GM12878 (cell line): Measurements from ENCODE around the gene SRBD1. TPM values are rescaled to one million over a fixed set of nuclear protein-coding genes. Genes with fewer than 3 reads are reported as not detected.

Experiments
- ATAC-seq: fragments of 200-7000 bp; cut with Tn5 transposase; 3 replicates; pipeline ENCODE4 v1.9.1; 2020; ENCODE audit warnings: mild to moderate bottlenecking, moderate library complexity
- BruUV-seq: library from RNA; stranded (reverse); fragments of 400-500 nt; replicated peaks from 2 replicates; lab custom pipeline; 2021; lab: Mats Ljungman, UMichigan
- CTCF ChIA-PET: fragments of 300-600 bp; sonication (Branson Sonifier 250); formaldehyde crosslinking; extraction: SDS; loops from one replicate; lab custom pipeline; 2021; ENCODE audit warnings: inconsistent platforms; lab: Yijun Ruan, JAX
- POLR2A ChIA-PET: fragments of 350-600 bp; formaldehyde crosslinking; extraction: SDS; loops from one replicate; lab custom pipeline; 2021; ENCODE audit warnings: inconsistent platforms; lab: Charles Lee
- RAD21 ChIA-PET: fragments of 300-600 bp; sonication (Branson Sonifier 250); formaldehyde crosslinking; loops from one replicate; lab custom pipeline; 2023; ENCODE audit warnings: antibody characterized with exemption; ENCODE audit not compliant: unreplicated experiment; lab: Charles Lee
- SMC1A ChIA-PET: fragments of 300-600 bp; sonication (Branson Sonifier 250); formaldehyde crosslinking; loops from one replicate; lab custom pipeline; 2023; ENCODE audit not compliant: unreplicated experiment, uncharacterized antibody; lab: Charles Lee
- DNase-seq: peaks from one replicate; pipeline ENCODE4 v3.0.0-alpha.2; 2011; ENCODE audit warnings: low read depth, low spot score
- FAIRE-seq: peaks from 3 replicates; lab custom pipeline; 2011; peaks lifted over from hg19 to GRCh38; lab: Jason Lieb, UNC
- H2AFZ ChIP-seq: 2 replicates; pipeline ENCODE4 v1.6.0; 2011; ENCODE audit warnings: low read depth, low read length, control low read depth; ENCODE audit not compliant: control insufficient read depth
- H3K27ac ChIP-seq: 2 replicates; pipeline ENCODE4 v1.5.1; 2011; ENCODE audit warnings: control low read depth; ENCODE audit not compliant: control insufficient read depth, insufficient read depth
- H3K27me3 ChIP-seq, 2 experiments: replicated peaks in 1 of 2; 2 replicates each; pipeline versions ENCODE4 v1.6.0 to v1.6.1; 2011; ENCODE audit warnings: low read length in 1 of 2; ENCODE audit not compliant: control insufficient read depth in 2 of 2, insufficient read depth in 2 of 2
- H3K36me3 ChIP-seq, 2 experiments: 2 replicates each; pipeline ENCODE4 v1.5.1; 2011; ENCODE audit warnings: low read length in 1 of 2; ENCODE audit not compliant: control insufficient read depth in 2 of 2, insufficient read depth in 2 of 2
- H3K4me1 ChIP-seq: 2 replicates; pipeline ENCODE4 v1.6.1; 2011; ENCODE audit warnings: mild to moderate bottlenecking, low read length, moderate library complexity, mixed read lengths; ENCODE audit not compliant: control insufficient read depth, insufficient read depth
- H3K4me2 ChIP-seq: 2 replicates; pipeline ENCODE4 v1.6.0; 2011; ENCODE audit warnings: control low read depth; ENCODE audit not compliant: control insufficient read depth, insufficient read depth
- H3K4me3 ChIP-seq: fragments of 200-600 bp; sonication (generic); 2 replicates; pipeline ENCODE4 v1.5.1; 2016
- H3K79me2 ChIP-seq: 2 replicates; pipeline ENCODE4 v1.6.0; 2011; ENCODE audit warnings: low read length; ENCODE audit not compliant: control insufficient read depth, insufficient read depth
- H3K9ac ChIP-seq: 2 replicates; pipeline ENCODE4 v1.8.0; 2011; ENCODE audit warnings: low read length, control low read depth, mixed read lengths; ENCODE audit not compliant: control insufficient read depth, insufficient read depth
- H3K9me3 ChIP-seq: replicated peaks from 3 replicates; pipeline ENCODE4 v1.5.1; 2011; ENCODE audit warnings: mild to moderate bottlenecking, low read length; ENCODE audit not compliant: control insufficient read depth, insufficient read depth
- H4K20me1 ChIP-seq: 2 replicates; pipeline ENCODE4 v1.6.0; 2011; ENCODE audit not compliant: control insufficient read depth, insufficient read depth
- CREB1 ChIP-seq: IDR thresholded peaks from 2 replicates; pipeline ENCODE4 v1.6.1; 2012; ENCODE audit warnings: low read depth, mild to moderate bottlenecking, inconsistent platforms
- EED ChIP-seq: sonication (generic); IDR thresholded peaks from 2 replicates; pipeline ENCODE4 v1.6.1; 2016; ENCODE audit warnings: antibody characterized with exemption, low read depth
- IRF4 ChIP-seq: IDR thresholded peaks from 2 replicates; pipeline ENCODE4 v1.6.1; 2011; ENCODE audit warnings: low read depth, low read length
- NR2C1 ChIP-seq: fragments of 450-650 bp; IDR thresholded peaks from 2 replicates; pipeline ENCODE4 v1.6.1; 2017; ENCODE audit warnings: antibody characterized with exemption, mild to moderate bottlenecking, moderate library complexity
- PML ChIP-seq: IDR thresholded peaks from 2 replicates; pipeline ENCODE4 v1.6.1; 2012; ENCODE audit warnings: low read length, inconsistent platforms
- RELA ChIP-seq: fragments of 450-650 bp; IDR thresholded peaks from 2 replicates; pipeline ENCODE4 v1.8.0; 2014; ENCODE audit warnings: borderline replicate concordance; ENCODE audit not compliant: partially characterized antibody
- STAT3 ChIP-seq: IDR thresholded peaks from 2 replicates; pipeline ENCODE4 v1.6.1; 2011; ENCODE audit warnings: low read depth, low read length, improper control_type of control experiment
- TARDBP ChIP-seq: IDR thresholded peaks from 2 replicates; pipeline ENCODE4 v1.6.1; 2016; ENCODE audit warnings: borderline replicate concordance
- TCF7 ChIP-seq: IDR thresholded peaks from 2 replicates; pipeline ENCODE4 v1.6.1; 2014; ENCODE audit warnings: antibody characterized with exemption, borderline replicate concordance
- WGBS: methylation state at CpG from one replicate; pipeline ENCODE4 v1.1.6; 2016; ENCODE audit warnings: low lambda C conversion rate; ENCODE audit not compliant: insufficient replicate concordance, insufficient coverage; ENCODE audit errors: missing lambda C conversion rate; 5-methylcytosine and 5-hydroxymethylcytosine counted together
- in situ Hi-C: fragments of 300-500 bp; cut with MboI; formaldehyde crosslinking; loops from 9 replicates; pipeline ENCODE4 v1.14.3; 2018; ENCODE audit warnings: mixed read lengths
- intact Hi-C: fragments of 100-400 bp; cut with micrococcal nuclease; formaldehyde crosslinking; loops from one replicate; pipeline ENCODE4 v1.14.2; 2022; ENCODE audit not compliant: unreplicated experiment
- polyA plus RNA-seq, 11 experiments: library from polyadenylated mRNA; depleted of rRNA in 4 of 11; unstranded in 6 of 11; stranded (reverse) in 5 of 11; fragments of >200 nt; fragmentation: Nextera tagmentation in 4 of 11; fragmentation: Illumina TruSeq in 1 of 11; extraction: Ambion mirVana in 4 of 11; extraction: Trizol in 1 of 11; gene quantifications; 1 replicate in 1 of 11; 2 replicates in 10 of 11; pipeline versions ENCODE4 v1.2.1 to v1.2.3, GENCODE V29; 2011 to 2016; ENCODE audit warnings: inconsistent platforms in 2 of 11, missing spikeins in 2 of 11, low read depth in 1 of 11
- total RNA-seq, 4 experiments: library from RNA; depleted of rRNA in 3 of 4; stranded (reverse); fragments of >200 nt in 3 of 4; fragmentation: Illumina TruSeq in 1 of 4; extraction: Trizol in 1 of 4; gene quantifications; 2 replicates each; pipeline versions ENCODE4 v1.2.1 to v1.2.3, GENCODE V29; 2013 to 2021
- TF ChIP-seq, protein P1 (sequence below): IDR thresholded peaks from 2 replicates; pipeline ENCODE4 v1.6.1; 2011; ENCODE audit warnings: borderline replicate concordance, low read depth, mild to moderate bottlenecking, moderate library complexity, mixed read lengths, low read length; ENCODE audit not compliant: insufficient read depth; ENCODE audit errors: extremely low read length

The SRBD1 gene
- total and polyA plus RNA-seq, 10 of the 15 experiments (the other 5 are each of a cell fraction or from before 2014, with no cell fraction given) = 9.7 to 33.1 (median 20.1) TPM

DNA sequence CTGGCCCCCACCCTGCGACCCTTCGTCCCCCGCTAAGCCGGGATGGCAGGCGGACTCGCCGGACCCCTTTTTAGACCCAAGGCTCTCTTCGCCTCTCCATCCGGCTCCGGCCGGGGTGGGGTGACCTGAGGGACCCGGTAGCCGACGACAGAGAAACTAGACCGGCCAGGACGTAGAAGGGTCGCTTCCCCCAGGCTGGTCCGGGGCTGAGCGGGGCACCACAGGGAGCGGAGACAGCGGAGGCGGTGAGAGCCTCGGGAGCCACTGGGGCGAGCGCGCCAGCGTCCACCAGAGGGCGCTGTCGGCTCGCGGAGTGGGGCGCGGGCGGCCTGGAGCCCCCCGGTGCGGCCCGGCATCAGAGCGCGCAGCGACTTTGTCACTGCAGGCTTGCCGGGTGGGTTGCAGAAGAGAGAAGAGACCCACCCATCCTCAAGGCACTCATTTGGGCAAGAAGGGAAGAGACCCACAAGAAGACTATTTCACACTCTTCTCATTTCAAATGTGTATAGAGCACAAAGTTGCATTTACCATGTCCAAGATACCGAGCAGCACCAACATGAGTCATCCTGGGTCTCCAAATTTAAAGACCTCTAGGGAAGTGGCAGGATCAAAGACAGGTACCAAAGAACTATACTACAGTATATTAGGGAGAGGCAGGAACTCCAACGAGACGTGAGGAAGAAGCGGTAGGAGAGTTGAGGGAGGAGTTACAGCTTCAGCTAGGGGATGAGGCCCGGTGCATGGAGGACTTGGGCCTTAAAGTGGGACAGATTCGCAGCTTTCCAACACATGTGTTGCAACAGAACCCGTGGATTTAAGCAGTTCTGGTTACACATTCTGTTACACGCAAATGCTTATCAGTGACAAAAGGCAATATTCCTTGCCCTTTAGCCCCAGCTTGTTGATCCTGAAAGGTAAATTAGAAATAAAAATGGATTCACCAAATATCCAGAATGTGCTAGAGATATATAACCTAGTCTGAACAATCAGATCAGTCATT is 32.8 kb upstream of the SRBD1 start (continued):
- TF ChIP-seq, protein P1, sequence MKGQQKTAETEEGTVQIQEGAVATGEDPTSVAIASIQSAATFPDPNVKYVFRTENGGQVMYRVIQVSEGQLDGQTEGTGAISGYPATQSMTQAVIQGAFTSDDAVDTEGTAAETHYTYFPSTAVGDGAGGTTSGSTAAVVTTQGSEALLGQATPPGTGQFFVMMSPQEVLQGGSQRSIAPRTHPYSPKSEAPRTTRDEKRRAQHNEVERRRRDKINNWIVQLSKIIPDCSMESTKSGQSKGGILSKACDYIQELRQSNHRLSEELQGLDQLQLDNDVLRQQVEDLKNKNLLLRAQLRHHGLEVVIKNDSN = no peak
- TF ChIP-seq RELA (no peak), CREB1 (no peak), STAT3 (no peak), IRF4 (no peak), PML (no peak), TCF7 (no peak), TARDBP (no peak)

DNA sequence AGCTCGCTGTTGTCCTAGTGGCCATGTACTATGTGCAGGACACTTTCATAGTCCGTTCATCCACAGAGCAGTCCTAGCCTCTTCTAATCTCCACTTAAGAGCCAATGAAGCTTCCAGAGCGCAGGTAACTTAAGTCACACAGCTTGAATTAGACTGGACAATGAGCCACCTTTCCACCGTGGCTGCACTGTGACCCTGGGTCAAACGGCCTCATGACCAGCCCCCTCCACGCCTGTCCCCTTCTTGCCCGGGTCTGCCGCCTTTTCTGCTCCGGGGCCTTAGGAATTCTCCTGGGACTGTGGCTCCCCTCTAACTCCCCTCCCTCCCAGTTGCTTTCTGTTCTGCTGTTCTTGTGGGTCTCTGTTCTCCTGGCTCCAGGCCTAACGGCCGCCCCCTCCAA is 32.0 kb upstream of the SRBD1 start:
- Histone ChIP-seq H3K27me3 (no peaks in the 10 kb centered on the region; a peak in 1 of 4 replicates), H3K36me3 (no peaks in the 10 kb centered on the region), H2AFZ (peak overlapping the region; percentile 51), H3K79me2 (no peaks in the 10 kb centered on the region), H3K9ac (peak overlapping the region; percentile 42; the same call in 1 of the 2 replicates), H3K4me3 (peak overlapping the region; percentile 69; the same call in 1 of the 2 replicates), H3K27ac (no peak overlapping the region), H4K20me1 (no peaks in the 10 kb centered on the region), H3K9me3 (no peaks in the 10 kb centered on the region; the same call in 2 of the 3 replicates), H3K4me1 (no peaks in the 10 kb centered on the region), H3K4me2 (peak overlapping the region; percentile 92)
- ATAC-seq = peak; percentile 23
- DNase-seq = no peak
- ChIA-PET CTCF (interaction anchor here (0.8 to 2.6 kb wide), 25 partner anchors 9 to 819 kb away, joined by 3 to 24 read pairs (median 4); no protein-coding TSS in a partner anchor), RAD21 (interaction anchor here (0.9 to 3.9 kb wide), 6 partner anchors 52 to 294 kb away, joined by 3 to 39 read pairs (median 6); no protein-coding TSS in a partner anchor), POLR2A (interaction anchor here (0.6 kb wide), 1 partner anchor 12 kb away, joined by 3 read pairs; no protein-coding TSS in a partner anchor), SMC1A (interaction anchor here (0.9 to 2.3 kb wide), 11 partner anchors 22 to 295 kb away, joined by 3 to 17 read pairs (median 5); no protein-coding TSS in a partner anchor)
- 22% methylated on average over 11 of the region's 11 CpGs for WGBS
- in situ Hi-C loops (loop anchor here (25.0 kb wide), 1 partner anchor 719 kb away; no protein-coding TSS in a partner anchor), intact Hi-C loops (loop anchor here (2.0 to 5.0 kb wide), 2 partner anchors 194 to 349 kb away; no protein-coding TSS in a partner anchor)
- BruUV-seq = no TSS peak
- FAIRE-seq = no peak
- TF ChIP-seq NR2C1 (no peak), EED (no peak)
